GM12891 (cell line): ENCODE results near the gene RAB40C.

Experiments
- POLR2A ChIP-seq: IDR thresholded peaks from 2 replicates; pipeline ENCODE4 v1.6.1; 2011; ENCODE audit warnings: low read depth, low read length, control low read depth
- POLR2AphosphoS5 ChIP-seq: IDR thresholded peaks from 2 replicates; pipeline ENCODE4 v1.6.1; 2011; ENCODE audit warnings: low read depth, low read length, control low read depth
- SPI1 ChIP-seq: IDR thresholded peaks from 2 replicates; pipeline ENCODE4 v1.6.1; 2011; ENCODE audit warnings: low read depth, low read length, control low read depth
- TAF1 ChIP-seq: IDR thresholded peaks from 2 replicates; pipeline ENCODE4 v1.6.1; 2011; ENCODE audit warnings: low read depth, low read length, control low read depth

DNA sequence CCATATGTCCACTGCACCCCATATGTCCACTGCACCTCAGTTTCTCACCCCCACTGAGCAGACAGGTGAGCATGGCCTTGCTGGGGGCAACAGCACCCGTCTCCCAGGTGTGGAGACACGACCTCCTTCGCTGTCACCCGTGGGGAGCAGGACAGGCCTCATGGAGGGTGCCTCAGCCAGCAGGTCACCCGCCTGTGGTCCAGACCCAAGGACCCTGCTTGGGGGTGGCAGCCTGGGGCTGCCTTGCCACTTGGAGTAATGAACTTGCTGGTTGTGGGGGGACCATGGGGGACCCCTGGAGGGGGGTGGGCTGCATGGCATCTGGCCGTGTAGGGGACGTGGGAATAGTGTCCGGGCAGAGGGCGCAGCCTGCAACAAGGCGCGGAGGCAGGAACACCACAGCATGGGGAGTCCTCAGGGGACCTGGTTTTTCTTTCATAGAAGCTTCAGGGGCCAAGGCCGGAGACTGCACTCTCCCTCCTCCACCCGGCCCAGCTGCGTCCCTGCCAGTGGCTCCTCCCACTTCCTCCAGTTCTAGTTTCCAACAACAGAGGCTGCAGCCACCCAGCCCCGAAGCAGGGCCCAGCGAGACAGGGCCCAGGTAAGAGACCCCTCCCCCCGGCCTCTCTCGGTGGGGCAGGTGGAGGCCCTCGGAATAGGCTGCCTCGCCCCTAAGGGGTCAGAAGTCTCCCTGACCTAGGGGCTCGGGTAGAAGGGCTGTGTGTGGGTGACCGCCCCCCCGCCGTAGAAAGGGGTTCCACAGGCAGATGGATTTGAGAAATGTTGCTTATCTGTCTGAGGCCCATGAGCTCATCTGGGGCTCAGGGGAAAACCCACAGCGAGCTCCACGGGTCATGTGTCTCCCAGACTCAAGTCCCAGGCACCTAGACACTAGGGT is 23.1 kb upstream of the RAB40C start, which contains the start of gene NHLRC4:
- TF ChIP-seq POLR2A (0 out of 2 replicates have a peak, but pooled peaks have one; percentile 16), SPI1 (peak; percentile 65), POLR2AphosphoS5 (no peak), TAF1 (0 out of 2 replicates have a peak, but pooled peaks have one; percentile 30)
